ENCODE results near the gene SAMD7. TPM values are rescaled to one million over a fixed set of nuclear protein-coding genes. Genes with fewer than 3 reads are reported as not detected.

Gene SAMD7
- total RNA-seq, 4 donors from 2014 or later: not detected

GRCh38 chr3:169913323-169913722, 2.0 kb downstream of the SAMD7 start:
- 62% methylated on average over 3 of the region's 3 CpGs for WGBS, 2 donors
- H3K4me3 ChIP-seq (ENCODE audit: low read depth, poor library complexity, severe bottlenecking): no peak overlapping the region
- TF ChIP-seq POLR2A (IDR thresholded peaks at IDR 0.05): no peak
- TF ChIP-seq, protein P1, sequence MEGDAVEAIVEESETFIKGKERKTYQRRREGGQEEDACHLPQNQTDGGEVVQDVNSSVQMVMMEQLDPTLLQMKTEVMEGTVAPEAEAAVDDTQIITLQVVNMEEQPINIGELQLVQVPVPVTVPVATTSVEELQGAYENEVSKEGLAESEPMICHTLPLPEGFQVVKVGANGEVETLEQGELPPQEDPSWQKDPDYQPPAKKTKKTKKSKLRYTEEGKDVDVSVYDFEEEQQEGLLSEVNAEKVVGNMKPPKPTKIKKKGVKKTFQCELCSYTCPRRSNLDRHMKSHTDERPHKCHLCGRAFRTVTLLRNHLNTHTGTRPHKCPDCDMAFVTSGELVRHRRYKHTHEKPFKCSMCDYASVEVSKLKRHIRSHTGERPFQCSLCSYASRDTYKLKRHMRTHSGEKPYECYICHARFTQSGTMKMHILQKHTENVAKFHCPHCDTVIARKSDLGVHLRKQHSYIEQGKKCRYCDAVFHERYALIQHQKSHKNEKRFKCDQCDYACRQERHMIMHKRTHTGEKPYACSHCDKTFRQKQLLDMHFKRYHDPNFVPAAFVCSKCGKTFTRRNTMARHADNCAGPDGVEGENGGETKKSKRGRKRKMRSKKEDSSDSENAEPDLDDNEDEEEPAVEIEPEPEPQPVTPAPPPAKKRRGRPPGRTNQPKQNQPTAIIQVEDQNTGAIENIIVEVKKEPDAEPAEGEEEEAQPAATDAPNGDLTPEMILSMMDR (IDR thresholded peaks at IDR 0.05): no peak
- intact Hi-C loops (cut with DNase I; ENCODE audit: low total_unique reads): no loop called here
- DNase-seq (ENCODE audit: low spot score in 2 of 2): no peak

GRCh38 chr3:169914321-169914720, 2.9 kb downstream of the SAMD7 start:
- 66 to 67% methylated on average over 2 of the region's 2 CpGs for WGBS, 2 donors
- no peak overlapping the region for H3K4me3 ChIP-seq (ENCODE audit: low read depth, poor library complexity, severe bottlenecking)
- no peak for TF ChIP-seq POLR2A (IDR thresholded peaks at IDR 0.05)
- TF ChIP-seq, protein P1 (IDR thresholded peaks at IDR 0.05): no peak
- intact Hi-C loops (cut with DNase I; ENCODE audit: low total_unique reads): no loop called here
- no peak for DNase-seq (ENCODE audit: low spot score in 2 of 2)

DNA sequence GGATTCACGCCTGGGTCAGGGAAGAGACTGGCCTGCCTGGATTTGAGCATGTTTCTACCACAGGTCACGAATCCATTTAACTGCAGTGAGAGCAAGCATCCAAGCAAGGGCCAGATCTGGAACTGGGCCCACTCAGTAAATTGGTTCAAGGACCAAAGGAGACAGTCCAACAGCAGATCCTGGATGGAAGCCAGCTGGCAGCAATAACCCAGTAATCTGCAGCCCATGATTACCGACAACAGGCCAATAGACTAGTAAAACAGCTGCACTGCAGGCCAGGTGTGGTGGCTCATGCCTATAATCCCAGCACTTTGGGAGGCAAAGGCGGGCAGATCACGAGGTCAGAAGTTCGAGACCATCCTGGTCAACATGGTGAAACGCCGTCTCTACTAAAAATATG, 11.8 kb downstream of the SAMD7 start:
- 48 to 67% methylated on average over 7 to 8 of the region's 8 CpGs for WGBS, 2 donors
- intact Hi-C loops (cut with DNase I; ENCODE audit: low total_unique reads): no loop called here
- H3K4me3 ChIP-seq (ENCODE audit: low read depth, poor library complexity, severe bottlenecking): no peak overlapping the region
- peak in 1 of 2 donors; percentile 26 for DNase-seq (ENCODE audit: low spot score in 2 of 2)
- TF ChIP-seq, protein P1 (IDR thresholded peaks at IDR 0.05): no peak
- no peak for TF ChIP-seq POLR2A (IDR thresholded peaks at IDR 0.05)

GRCh38 chr3:169923831-169924230, 12.5 kb downstream of the SAMD7 start:
- no peak overlapping the region for H3K4me3 ChIP-seq (ENCODE audit: low read depth, poor library complexity, severe bottlenecking)
- 61% methylated on average over 1 of the region's 1 CpG for WGBS, 2 donors
- TF ChIP-seq POLR2A (IDR thresholded peaks at IDR 0.05): no peak
- TF ChIP-seq, protein P1 (IDR thresholded peaks at IDR 0.05): no peak
- intact Hi-C loops (cut with DNase I; ENCODE audit: low total_unique reads): no loop called here
- DNase-seq (ENCODE audit: low spot score in 2 of 2): no peak

GRCh38 chr3:169929830-169930519, 18.6 kb downstream of the SAMD7 start:
- H3K4me3 ChIP-seq (ENCODE audit: low read depth, poor library complexity, severe bottlenecking): no peak overlapping the region
- TF ChIP-seq POLR2A (IDR thresholded peaks at IDR 0.05): no peak
- TF ChIP-seq, protein P1 (IDR thresholded peaks at IDR 0.05): no peak
- intact Hi-C loops (cut with DNase I; ENCODE audit: low total_unique reads): no loop called here
- WGBS, 2 donors: 68 to 74% methylated on average over 3 of the region's 3 CpGs
- DNase-seq (ENCODE audit: low spot score in 2 of 2): no peak

- TF ChIP-seq, protein P1 (IDR thresholded peaks at IDR 0.05): no peak
- TF ChIP-seq POLR2A (IDR thresholded peaks at IDR 0.05): no peak
- no peak for DNase-seq (ENCODE audit: low spot score in 2 of 2)
- H3K4me3 ChIP-seq (ENCODE audit: low read depth, poor library complexity, severe bottlenecking): no peak overlapping the region
- intact Hi-C loops (cut with DNase I; ENCODE audit: low total_unique reads): no loop called here
- WGBS, 2 donors: 93 to 95% methylated on average over 3 of the region's 3 CpGs
Observed at GRCh38 chr3:169930843-169931242, 19.5 kb downstream of the SAMD7 start.
